ENCODE results near the gene ACBD6.
"Not testable (repeated sequence)": the region's sequence is repeated elsewhere in the genome, so short reads cannot be mapped to it uniquely, and the experiment has no call there.

ACBD6 gene

DNA sequence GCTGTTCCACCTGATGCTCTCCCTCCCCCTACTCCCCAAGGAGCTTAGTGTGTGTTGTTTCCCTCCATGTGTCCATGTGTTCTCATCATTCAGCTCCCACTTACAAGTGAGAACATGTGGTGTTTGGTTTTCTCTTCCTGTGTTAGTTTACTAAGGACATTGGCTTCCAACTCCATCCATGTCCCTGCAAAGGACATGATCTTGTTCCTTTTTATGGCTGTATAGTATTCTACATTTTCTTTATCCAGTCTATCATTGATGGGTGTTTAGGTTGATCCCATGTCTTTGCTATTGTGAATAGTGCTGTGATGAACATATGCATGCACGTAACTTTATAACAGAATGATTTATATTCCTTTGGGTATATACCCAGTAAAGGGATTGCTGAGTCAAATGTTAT, 81.2 kb downstream of the ACBD6 start:
- TF ChIP-seq ZNF341 (tag by site-specific recombination; IDR thresholded peaks at IDR 0.05; ENCODE audit: low read depth) (peak; percentile 38; the same call in 1 of the 2 replicates), ZNF146 (tag by site-specific recombination; IDR thresholded peaks at IDR 0.05) (peak; percentile 89)
- H3K27ac ChIP-seq (ENCODE audit: extremely low read depth, low read depth, low read length); H3K9me3 ChIP-seq (ENCODE audit: control insufficient read depth, insufficient read depth, low read depth, low read length); H3K4me3 ChIP-seq (ENCODE audit: low read depth, low read length); H3K4me1 ChIP-seq (ENCODE audit: control insufficient read depth, insufficient read depth, low read length); H3K36me3 ChIP-seq (ENCODE audit: control insufficient read depth in 2 of 2, insufficient read depth in 1 of 2, low read length in 2 of 2); POLR2A ChIA-PET: not testable (repeated sequence)
- CTCF ChIA-PET = interaction anchor here (0.7 kb wide), 1 partner anchor 543 kb away, joined by 5 read pairs; no protein-coding TSS in a partner anchor

DNA sequence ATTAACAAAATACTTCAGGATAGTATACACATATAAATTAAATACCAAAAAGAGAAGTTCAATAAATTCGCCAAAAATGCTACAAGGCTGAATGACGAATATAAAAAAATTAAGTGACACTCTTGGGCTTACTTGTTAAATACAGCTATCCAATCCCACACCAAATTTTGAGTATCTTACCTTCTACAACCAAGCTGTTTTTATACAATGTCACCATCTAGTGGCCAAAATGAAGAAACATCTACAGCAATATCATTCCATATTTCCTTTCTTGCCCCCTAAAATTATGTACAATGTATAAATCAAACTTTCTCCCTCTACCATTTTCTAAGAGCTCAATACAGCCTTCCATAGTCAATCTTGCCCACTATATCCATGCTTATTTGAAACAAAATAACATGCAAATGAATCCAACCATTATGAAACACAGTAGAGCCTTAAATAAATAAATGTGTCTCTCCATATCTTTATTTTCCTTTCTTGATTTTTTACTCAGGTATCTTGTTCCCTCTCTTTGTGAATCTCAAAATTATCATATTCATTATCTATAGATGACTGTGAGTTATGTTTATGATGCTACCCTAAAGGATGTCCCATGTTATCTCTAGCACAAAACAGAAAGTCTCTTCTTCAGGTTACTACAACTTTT, 86.3 kb downstream of the ACBD6 start:
- Histone ChIP-seq H3K27ac (ENCODE audit: extremely low read depth, low read depth, low read length) (no peak overlapping the region), H3K4me3 (ENCODE audit: low read depth, low read length) (no peak overlapping the region), H3K36me3 (ENCODE audit: control insufficient read depth in 2 of 2, insufficient read depth in 1 of 2, low read length in 2 of 2) (peaks cover 0 to 13% of the 10 kb centered on the region in 2 experiments; a peak in 1 of 3 replicates), H3K9me3 (ENCODE audit: control insufficient read depth, insufficient read depth, low read depth, low read length) (no peaks in the 10 kb centered on the region), H3K4me1 (ENCODE audit: control insufficient read depth, insufficient read depth, low read length) (no peaks in the 10 kb centered on the region)
- ChIA-PET POLR2A (no interaction called here), CTCF (interaction anchor here (0.5 to 3.3 kb wide), 29 partner anchors 9 to 1234 kb away, joined by 3 to 35 read pairs (median 5); no protein-coding TSS in a partner anchor)
- TF ChIP-seq, protein P1, sequence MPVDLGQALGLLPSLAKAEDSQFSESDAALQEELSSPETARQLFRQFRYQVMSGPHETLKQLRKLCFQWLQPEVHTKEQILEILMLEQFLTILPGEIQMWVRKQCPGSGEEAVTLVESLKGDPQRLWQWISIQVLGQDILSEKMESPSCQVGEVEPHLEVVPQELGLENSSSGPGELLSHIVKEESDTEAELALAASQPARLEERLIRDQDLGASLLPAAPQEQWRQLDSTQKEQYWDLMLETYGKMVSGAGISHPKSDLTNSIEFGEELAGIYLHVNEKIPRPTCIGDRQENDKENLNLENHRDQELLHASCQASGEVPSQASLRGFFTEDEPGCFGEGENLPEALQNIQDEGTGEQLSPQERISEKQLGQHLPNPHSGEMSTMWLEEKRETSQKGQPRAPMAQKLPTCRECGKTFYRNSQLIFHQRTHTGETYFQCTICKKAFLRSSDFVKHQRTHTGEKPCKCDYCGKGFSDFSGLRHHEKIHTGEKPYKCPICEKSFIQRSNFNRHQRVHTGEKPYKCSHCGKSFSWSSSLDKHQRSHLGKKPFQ (tag by site-specific recombination; IDR thresholded peaks at IDR 0.05) = no peak
- TF ChIP-seq ZNF701 (tag by site-specific recombination; IDR thresholded peaks at IDR 0.05) (no peak), ZNF2 (tag by site-specific recombination; IDR thresholded peaks at IDR 0.05) (peak; percentile 93), OSR2 (tag by site-specific recombination; IDR thresholded peaks at IDR 0.05) (no peak), ZNF768 (tag by site-specific recombination; IDR thresholded peaks at IDR 0.05) (no peak), HOXC10 (CRISPR knock-in tag; IDR thresholded peaks at IDR 0.05) (no peak), ZNF654 (tag by site-specific recombination; IDR thresholded peaks at IDR 0.05; ENCODE audit: low read depth) (peak; percentile 95), ZNF544 (tag by site-specific recombination; IDR thresholded peaks at IDR 0.05) (no peak), ZNF548 (tag by site-specific recombination; IDR thresholded peaks at IDR 0.05) (no peak), IKZF3 (tag by site-specific recombination; IDR thresholded peaks at IDR 0.05) (no peak)
- TF ChIP-seq, protein P2, sequence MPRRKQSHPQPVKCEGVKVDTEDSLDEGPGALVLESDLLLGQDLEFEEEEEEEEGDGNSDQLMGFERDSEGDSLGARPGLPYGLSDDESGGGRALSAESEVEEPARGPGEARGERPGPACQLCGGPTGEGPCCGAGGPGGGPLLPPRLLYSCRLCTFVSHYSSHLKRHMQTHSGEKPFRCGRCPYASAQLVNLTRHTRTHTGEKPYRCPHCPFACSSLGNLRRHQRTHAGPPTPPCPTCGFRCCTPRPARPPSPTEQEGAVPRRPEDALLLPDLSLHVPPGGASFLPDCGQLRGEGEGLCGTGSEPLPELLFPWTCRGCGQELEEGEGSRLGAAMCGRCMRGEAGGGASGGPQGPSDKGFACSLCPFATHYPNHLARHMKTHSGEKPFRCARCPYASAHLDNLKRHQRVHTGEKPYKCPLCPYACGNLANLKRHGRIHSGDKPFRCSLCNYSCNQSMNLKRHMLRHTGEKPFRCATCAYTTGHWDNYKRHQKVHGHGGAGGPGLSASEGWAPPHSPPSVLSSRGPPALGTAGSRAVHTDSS (tag by site-specific recombination; IDR thresholded peaks at IDR 0.05) = no peak
- TF ChIP-seq, protein P3, sequence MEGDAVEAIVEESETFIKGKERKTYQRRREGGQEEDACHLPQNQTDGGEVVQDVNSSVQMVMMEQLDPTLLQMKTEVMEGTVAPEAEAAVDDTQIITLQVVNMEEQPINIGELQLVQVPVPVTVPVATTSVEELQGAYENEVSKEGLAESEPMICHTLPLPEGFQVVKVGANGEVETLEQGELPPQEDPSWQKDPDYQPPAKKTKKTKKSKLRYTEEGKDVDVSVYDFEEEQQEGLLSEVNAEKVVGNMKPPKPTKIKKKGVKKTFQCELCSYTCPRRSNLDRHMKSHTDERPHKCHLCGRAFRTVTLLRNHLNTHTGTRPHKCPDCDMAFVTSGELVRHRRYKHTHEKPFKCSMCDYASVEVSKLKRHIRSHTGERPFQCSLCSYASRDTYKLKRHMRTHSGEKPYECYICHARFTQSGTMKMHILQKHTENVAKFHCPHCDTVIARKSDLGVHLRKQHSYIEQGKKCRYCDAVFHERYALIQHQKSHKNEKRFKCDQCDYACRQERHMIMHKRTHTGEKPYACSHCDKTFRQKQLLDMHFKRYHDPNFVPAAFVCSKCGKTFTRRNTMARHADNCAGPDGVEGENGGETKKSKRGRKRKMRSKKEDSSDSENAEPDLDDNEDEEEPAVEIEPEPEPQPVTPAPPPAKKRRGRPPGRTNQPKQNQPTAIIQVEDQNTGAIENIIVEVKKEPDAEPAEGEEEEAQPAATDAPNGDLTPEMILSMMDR (tag by site-specific recombination; IDR thresholded peaks at IDR 0.05) = peak; percentile 51; the same call in 1 of the 2 replicates
- TF ChIP-seq, protein P4, sequence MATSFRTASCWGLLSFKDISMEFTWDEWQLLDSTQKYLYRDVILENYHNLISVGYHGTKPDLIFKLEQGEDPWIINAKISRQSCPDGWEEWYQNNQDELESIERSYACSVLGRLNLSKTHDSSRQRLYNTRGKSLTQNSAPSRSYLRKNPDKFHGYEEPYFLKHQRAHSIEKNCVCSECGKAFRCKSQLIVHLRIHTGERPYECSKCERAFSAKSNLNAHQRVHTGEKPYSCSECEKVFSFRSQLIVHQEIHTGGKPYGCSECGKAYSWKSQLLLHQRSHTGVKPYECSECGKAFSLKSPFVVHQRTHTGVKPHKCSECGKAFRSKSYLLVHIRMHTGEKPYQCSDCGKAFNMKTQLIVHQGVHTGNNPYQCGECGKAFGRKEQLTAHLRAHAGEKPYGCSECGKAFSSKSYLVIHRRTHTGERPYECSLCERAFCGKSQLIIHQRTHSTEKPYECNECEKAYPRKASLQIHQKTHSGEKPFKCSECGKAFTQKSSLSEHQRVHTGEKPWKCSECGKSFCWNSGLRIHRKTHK (tag by site-specific recombination; IDR thresholded peaks at IDR 0.05) = no peak

Measured in HEK293 (cell line).